H1 (cell line): ENCODE data around the gene TTL. TPM values are rescaled to one million over a fixed set of nuclear protein-coding genes. Genes with fewer than 3 reads are reported as not detected.

ENCODE experiments used
- BACH1 ChIP-seq: IDR thresholded peaks from 2 replicates; pipeline ENCODE4 v1.6.1; 2012; ENCODE audit warnings: low read length, improper control_type of control experiment
- BCL11A ChIP-seq, 2 experiments: IDR thresholded peaks; one replicate each; pipeline ENCODE4 v1.6.1; 2011; ENCODE audit warnings: low read depth in 2 of 2, low read length in 2 of 2, mild to moderate bottlenecking in 2 of 2
- PHF8 ChIP-seq: fragments of 200-600 bp; sonication (generic); conservative IDR thresholded peaks from 2 replicates; pipeline ENCODE4 v1.7.1; 2012; ENCODE audit warnings: low read depth, mild to moderate bottlenecking, inconsistent platforms, low read length, moderate library complexity
- POLR2AphosphoS5 ChIP-seq: IDR thresholded peaks from 2 replicates; pipeline ENCODE4 v1.6.1; 2011; ENCODE audit warnings: low read depth, low read length
- RBBP5 ChIP-seq: IDR thresholded peaks from 2 replicates; pipeline ENCODE4 v1.7.1; 2012; ENCODE audit warnings: low read depth, mild to moderate bottlenecking, inconsistent platforms, low read length, moderate library complexity, borderline replicate concordance
- RNF2 ChIP-seq: fragments of 200-900, 300-1000 bp; sonication (generic); IDR thresholded peaks from 2 replicates; pipeline ENCODE4 v1.7.1; 2016; ENCODE audit warnings: borderline replicate concordance, low read depth, mild to moderate bottlenecking, antibody characterized with exemption, low read length; ENCODE audit not compliant: poor library complexity, severe bottlenecking; ENCODE audit errors: missing control alignments
- RXRA ChIP-seq: IDR thresholded peaks from 2 replicates; pipeline ENCODE4 v1.6.1; 2011; ENCODE audit warnings: low read depth, mild to moderate bottlenecking, low read length, moderate library complexity; ENCODE audit not compliant: insufficient read depth
- SAP30 ChIP-seq: fragments of 300-600 bp; sonication (generic); IDR thresholded peaks from 2 replicates; pipeline ENCODE4 v1.7.1; 2012; ENCODE audit warnings: low read length, moderate library complexity, mild to moderate bottlenecking, inconsistent platforms; ENCODE audit not compliant: insufficient read depth, insufficient replicate concordance
- SRF ChIP-seq: IDR thresholded peaks from 2 replicates; pipeline ENCODE4 v1.6.1; 2011; ENCODE audit warnings: mild to moderate bottlenecking, low read depth, low read length, moderate library complexity
- TAF1 ChIP-seq: IDR thresholded peaks from 2 replicates; pipeline ENCODE4 v1.6.1; 2011; ENCODE audit warnings: mild to moderate bottlenecking, low read depth, low read length
- polyA plus RNA-seq, 7 experiments: library from polyadenylated mRNA; depleted of rRNA in 3 of 7; stranded (reverse) in 5 of 7; unstranded in 2 of 7; fragments of >200 nt in 5 of 7; fragments of 200-250 nt in 2 of 7; gene quantifications; 1 replicate in 5 of 7; 2 replicates in 1 of 7; 4 replicates in 1 of 7; pipeline versions ENCODE4 v1.2.1 to v1.2.3, GENCODE V29; 2011 to 2013; ENCODE audit warnings: missing spikeins in 2 of 7, mixed read lengths in 2 of 7
- total RNA-seq: library from RNA; stranded (reverse); fragmentation: NEBNext Ultra II Directional; extraction: Animal tissue kit (Norgen Biotek cat#: 25700); gene quantifications from 2 replicates; pipeline ENCODE4 v1.2.1, GENCODE V29; 2021
- TF ChIP-seq, protein P1 (sequence below): IDR thresholded peaks from 2 replicates; pipeline ENCODE4 v1.6.1; 2011; ENCODE audit warnings: low read length, improper control_type of control experiment
- TF ChIP-seq, protein P2 (sequence below): IDR thresholded peaks from 2 replicates; pipeline ENCODE4 v1.6.1; 2012; ENCODE audit warnings: inconsistent platforms
- TF ChIP-seq, protein P3 (sequence below): IDR thresholded peaks from 2 replicates; pipeline ENCODE4 v1.6.1; 2012; ENCODE audit warnings: inconsistent platforms

The TTL gene
- total and polyA plus RNA-seq, 2 of the 8 experiments (the other 6 are each of a cell fraction or from before 2014, with no cell fraction given): 17.5 to 57.1 TPM

DNA sequence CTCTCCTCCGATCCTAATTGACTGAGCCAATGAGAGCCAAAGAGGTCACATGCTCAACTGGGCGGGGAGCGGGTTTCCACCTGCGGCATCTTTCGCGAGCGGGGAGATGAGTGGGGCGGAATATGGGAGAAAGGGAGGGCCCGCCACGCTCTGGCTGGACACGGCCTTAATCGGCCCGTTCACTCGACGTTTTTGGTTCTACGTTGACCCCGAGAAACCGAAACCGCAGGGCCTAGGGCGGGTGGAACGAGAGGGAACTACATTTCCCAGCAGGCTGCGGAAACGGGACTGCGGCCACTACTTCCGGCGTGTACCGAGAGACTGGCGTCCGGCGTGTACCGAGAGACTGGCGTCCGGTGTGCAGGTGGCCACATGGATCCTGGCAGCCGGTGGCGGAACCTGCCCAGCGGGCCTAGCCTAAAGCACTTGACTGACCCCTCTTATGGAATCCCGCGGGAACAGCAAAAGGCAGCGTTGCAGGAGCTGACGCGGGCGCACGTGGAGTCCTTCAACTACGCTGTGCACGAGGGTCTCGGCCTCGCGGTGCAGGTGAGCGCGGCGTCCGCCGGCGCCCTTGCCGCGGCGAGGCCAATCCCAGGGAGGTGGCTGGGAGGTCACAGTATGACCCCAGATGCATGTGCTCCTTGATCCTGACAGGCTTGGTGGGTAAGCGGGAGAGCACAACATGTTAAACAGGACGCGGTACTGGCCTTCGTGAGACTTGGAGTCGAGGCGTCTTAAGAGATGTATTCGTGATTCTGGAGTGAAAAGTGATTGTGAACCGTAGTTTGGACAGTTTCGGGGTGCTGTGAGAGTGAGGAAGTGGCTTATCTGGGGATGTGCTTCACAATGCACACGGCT is 60.4 kb downstream of the TTL start, which contains the start of gene POLR1B (continued):
- TF ChIP-seq SAP30 (peak; percentile 91), RBBP5 (peak; percentile 100), BCL11A (IDR thresholded peaks at IDR 0.05; ENCODE audit: low read depth in 2 of 2, low read length in 2 of 2) (no peak), TAF1 (peak; percentile 69; the same call in 1 of the 2 replicates), SRF (no peak), BACH1 (peak; percentile 77), POLR2AphosphoS5 (peak; percentile 64), RNF2 (no peak), PHF8 (peak; percentile 90), RXRA (0 out of 2 replicates have a peak, but pooled peaks have one; percentile 1)
- TF ChIP-seq, protein P1, sequence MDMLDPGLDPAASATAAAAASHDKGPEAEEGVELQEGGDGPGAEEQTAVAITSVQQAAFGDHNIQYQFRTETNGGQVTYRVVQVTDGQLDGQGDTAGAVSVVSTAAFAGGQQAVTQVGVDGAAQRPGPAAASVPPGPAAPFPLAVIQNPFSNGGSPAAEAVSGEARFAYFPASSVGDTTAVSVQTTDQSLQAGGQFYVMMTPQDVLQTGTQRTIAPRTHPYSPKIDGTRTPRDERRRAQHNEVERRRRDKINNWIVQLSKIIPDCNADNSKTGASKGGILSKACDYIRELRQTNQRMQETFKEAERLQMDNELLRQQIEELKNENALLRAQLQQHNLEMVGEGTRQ: peak; percentile 72
- TF ChIP-seq, protein P2, sequence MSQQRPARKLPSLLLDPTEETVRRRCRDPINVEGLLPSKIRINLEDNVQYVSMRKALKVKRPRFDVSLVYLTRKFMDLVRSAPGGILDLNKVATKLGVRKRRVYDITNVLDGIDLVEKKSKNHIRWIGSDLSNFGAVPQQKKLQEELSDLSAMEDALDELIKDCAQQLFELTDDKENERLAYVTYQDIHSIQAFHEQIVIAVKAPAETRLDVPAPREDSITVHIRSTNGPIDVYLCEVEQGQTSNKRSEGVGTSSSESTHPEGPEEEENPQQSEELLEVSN: peak; percentile 97
- TF ChIP-seq, protein P3, sequence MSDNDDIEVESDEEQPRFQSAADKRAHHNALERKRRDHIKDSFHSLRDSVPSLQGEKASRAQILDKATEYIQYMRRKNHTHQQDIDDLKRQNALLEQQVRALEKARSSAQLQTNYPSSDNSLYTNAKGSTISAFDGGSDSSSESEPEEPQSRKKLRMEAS: peak; percentile 99
